ENCODE results near the gene JAKMIP3. TPM values are rescaled to one million over a fixed set of nuclear protein-coding genes. Genes with fewer than 3 reads are reported as not detected.

JAKMIP3 gene
- polyA plus RNA-seq, 3 donors, result 0.20 TPM; not detected in 2

- Histone ChIP-seq H4K20me1 (ENCODE audit: insufficient read depth, low read length) (no peaks in the 10 kb centered on the region), H3K79me2 (ENCODE audit: insufficient read depth, low read length) (no peaks in the 10 kb centered on the region), H3K27me3 (ENCODE audit: control insufficient read depth in 2 of 2, insufficient read depth in 2 of 2, low read length in 2 of 2) (peaks cover 14 to 50% of the 10 kb centered on the region in 2 donors), H3K9ac (ENCODE audit: insufficient read depth, low read length, poor library complexity, severe bottlenecking) (no peak overlapping the region), H3K9me3 (replicated peaks in 1 of 2; ENCODE audit: control insufficient read depth in 1 of 2, insufficient read depth in 1 of 2, low read length in 2 of 2) (peaks cover 0 to 5% of the 10 kb centered on the region in 2 donors), H3K4me1 (ENCODE audit: control insufficient read depth in 1 of 2, insufficient read depth in 2 of 2, low read length in 2 of 2) (no peaks in the 10 kb centered on the region), H3K36me3 (replicated peaks in 1 of 2; ENCODE audit: control insufficient read depth in 1 of 2, insufficient read depth in 2 of 2, low read length in 2 of 2) (no peaks in the 10 kb centered on the region), H3K4me2 (replicated peaks; ENCODE audit: extremely low read depth, low read length, poor library complexity, severe bottlenecking) (no peak overlapping the region), H3K4me3 (replicated peaks in 1 of 3; ENCODE audit: low read depth in 2 of 3, low read length in 3 of 3) (no peak overlapping the region), H2AFZ (ENCODE audit: insufficient read depth, low read depth, low read length, poor library complexity, severe bottlenecking) (no peak overlapping the region), H3K27ac (ENCODE audit: low read depth in 1 of 2, low read length in 2 of 2) (no peak overlapping the region)
- TF ChIP-seq CTCF (IDR thresholded peaks at IDR 0.05), result no peak
- peak overlapping the region in 1 of 2 donors; percentile 82 for H3K4me3 Mint-ChIP-seq
- DNase-seq, result no peak
- H3K9me3 Mint-ChIP-seq, result peaks cover 0 to 10% (median 2%) of the 10 kb centered on the region in 7 donors
- H3K27me3 Mint-ChIP-seq (ENCODE audit: low read depth in 3 of 3), result peaks cover 56 to 77% (median 65%) of the 10 kb centered on the region in 3 donors
- H3K27ac Mint-ChIP-seq, result peak overlapping the region in 1 of 7 donors; percentile 6
- no peaks in the 10 kb centered on the region for H3K4me1 Mint-ChIP-seq
- H3K36me3 Mint-ChIP-seq, result peaks cover 0 to 2% of the 10 kb centered on the region in 2 donors
- 3% methylated on average over 37 of the region's 44 CpGs for WGBS (ENCODE audit: insufficient coverage)
- intact Hi-C loops (cut with micrococcal nuclease), result no loop called here
Observed at GRCh38 chr10:132036887-132037675, 28.7 kb upstream of the JAKMIP3 start.

DNA sequence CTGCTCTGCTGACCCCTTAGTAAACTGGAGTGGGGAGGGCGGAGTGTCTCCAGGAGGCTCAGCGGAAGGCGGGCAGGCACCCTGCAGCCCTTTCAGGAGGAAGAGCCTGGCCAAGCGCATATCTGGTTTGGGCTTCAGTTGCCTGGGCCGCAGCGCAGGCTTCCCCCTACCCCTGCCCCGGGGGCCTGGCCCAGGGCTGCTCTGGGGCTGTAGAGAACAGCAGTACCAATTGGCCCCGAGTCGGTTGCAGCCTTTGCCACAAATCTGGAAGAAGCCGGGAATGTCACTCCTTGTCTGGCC lies 28.1 kb upstream of the JAKMIP3 start:
- Histone ChIP-seq H4K20me1 (ENCODE audit: insufficient read depth, low read length) (no peaks in the 10 kb centered on the region), H3K27me3 (ENCODE audit: control insufficient read depth in 2 of 2, insufficient read depth in 2 of 2, low read length in 2 of 2) (peaks cover 14 to 50% of the 10 kb centered on the region in 2 donors), H3K4me3 (replicated peaks in 1 of 3; ENCODE audit: low read depth in 2 of 3, low read length in 3 of 3) (no peak overlapping the region), H3K27ac (ENCODE audit: low read depth in 1 of 2, low read length in 2 of 2) (no peak overlapping the region), H3K79me2 (ENCODE audit: insufficient read depth, low read length) (no peaks in the 10 kb centered on the region), H3K9ac (ENCODE audit: insufficient read depth, low read length, poor library complexity, severe bottlenecking) (no peak overlapping the region), H3K36me3 (replicated peaks in 1 of 2; ENCODE audit: control insufficient read depth in 1 of 2, insufficient read depth in 2 of 2, low read length in 2 of 2) (no peaks in the 10 kb centered on the region), H2AFZ (ENCODE audit: insufficient read depth, low read depth, low read length, poor library complexity, severe bottlenecking) (no peak overlapping the region), H3K4me1 (ENCODE audit: control insufficient read depth in 1 of 2, insufficient read depth in 2 of 2, low read length in 2 of 2) (no peaks in the 10 kb centered on the region), H3K9me3 (replicated peaks in 1 of 2; ENCODE audit: control insufficient read depth in 1 of 2, insufficient read depth in 1 of 2, low read length in 2 of 2) (peaks cover 0 to 5% of the 10 kb centered on the region in 2 donors), H3K4me2 (replicated peaks; ENCODE audit: extremely low read depth, low read length, poor library complexity, severe bottlenecking) (no peak overlapping the region)
- TF ChIP-seq CTCF (IDR thresholded peaks at IDR 0.05), result no peak
- intact Hi-C loops (cut with micrococcal nuclease), result no loop called here
- H3K36me3 Mint-ChIP-seq, result peaks cover 0 to 2% of the 10 kb centered on the region in 2 donors
- H3K9me3 Mint-ChIP-seq, result peaks cover 0 to 10% (median 2%) of the 10 kb centered on the region in 7 donors
- peaks cover 54 to 77% (median 66%) of the 10 kb centered on the region in 3 donors for H3K27me3 Mint-ChIP-seq (ENCODE audit: low read depth in 3 of 3)
- 56% methylated on average over 7 of the region's 10 CpGs for WGBS (ENCODE audit: insufficient coverage)
- H3K4me1 Mint-ChIP-seq, result no peaks in the 10 kb centered on the region
- H3K4me3 Mint-ChIP-seq, result peak overlapping the region in 1 of 2 donors; percentile 82
- H3K27ac Mint-ChIP-seq, result peak overlapping the region in 1 of 7 donors; percentile 6
- DNase-seq, result no peak
